K562 (cell line): ENCODE results near the gene CRACR2B. TPM values are rescaled to one million over a fixed set of nuclear protein-coding genes. Genes with fewer than 3 reads are reported as not detected.
A peak's percentile ranks its signal among the peaks of the same experiment; 100 is the strongest.

ENCODE experiments used
- AFF4 ChIP-seq: sonication (generic); formaldehyde crosslinking; IDR thresholded peaks from 2 replicates; pipeline ENCODE4 v1.8.0; 2023; ENCODE audit warnings: mild to moderate bottlenecking, missing genetic modification reagents
- CBX5 ChIP-seq: IDR thresholded peaks from 2 replicates; pipeline ENCODE4 v1.6.1; 2014; ENCODE audit warnings: low read depth, borderline replicate concordance
- CLOCK ChIP-seq: fragments of 250-450 bp; sonication (Bioruptor Pico); IDR thresholded peaks from 2 replicates; pipeline ENCODE4 v1.4.0; 2020; ENCODE audit warnings: mild to moderate bottlenecking, moderate library complexity, borderline replicate concordance
- ETV5 ChIP-seq: sonication (generic); formaldehyde crosslinking; IDR thresholded peaks from 2 replicates; pipeline ENCODE4 v1.4.0; 2020; ENCODE audit warnings: low read depth, mild to moderate bottlenecking, missing genetic modification reagents
- GABPA ChIP-seq: fragments of 200-800 bp; sonication (Bioruptor generic); conservative IDR thresholded peaks from 2 replicates; pipeline ENCODE4 v1.6.1; 2016; ENCODE audit warnings: low read depth, missing genetic modification characterization, missing compliant biosample characterization
- HIVEP1 ChIP-seq: fragments of 250-450 bp; sonication (Bioruptor Pico); IDR thresholded peaks from 2 replicates; pipeline ENCODE4 v1.4.0; 2020; ENCODE audit warnings: mild to moderate bottlenecking
- MYNN ChIP-seq, 2 experiments: sonication (generic); formaldehyde crosslinking in 1 of 2; IDR thresholded peaks; 2 replicates each; pipeline versions ENCODE4 v1.5.0 to v1.6.1; 2016 to 2020; ENCODE audit warnings: antibody characterized with exemption in 1 of 2, missing genetic modification reagents in 1 of 2
- NBN ChIP-seq: fragments of 450-650 bp; IDR thresholded peaks from 2 replicates; pipeline ENCODE4 v1.6.1; 2016; ENCODE audit warnings: low read depth, mild to moderate bottlenecking
- NR3C1 ChIP-seq: sonication (generic); formaldehyde crosslinking; IDR thresholded peaks from 2 replicates; pipeline ENCODE4 v1.8.1; 2022; ENCODE audit warnings: missing genetic modification reagents
- PRDM10 ChIP-seq: fragments of 450-650 bp; IDR thresholded peaks from 2 replicates; pipeline ENCODE4 v1.6.1; 2018; ENCODE audit not compliant: partially characterized antibody
- SREBF2 ChIP-seq: sonication (generic); formaldehyde crosslinking; IDR thresholded peaks from 2 replicates; pipeline ENCODE4 v1.4.0; 2020; ENCODE audit warnings: mild to moderate bottlenecking, missing genetic modification reagents
- STAT5A ChIP-seq: IDR thresholded peaks from 2 replicates; pipeline ENCODE4 v1.6.1; 2012; ENCODE audit warnings: low read length, inconsistent platforms, borderline replicate concordance
- TEAD1 ChIP-seq, 2 experiments: fragments of 450-650 bp in 1 of 2; sonication (generic) in 1 of 2; formaldehyde crosslinking; IDR thresholded peaks; 2 replicates each; pipeline versions ENCODE4 v1.4.0 to v1.8.0; 2020 to 2022; ENCODE audit warnings: mild to moderate bottlenecking in 2 of 2, missing genetic modification reagents in 1 of 2
- WHSC1 ChIP-seq: IDR thresholded peaks from one replicate; pipeline ENCODE4 v1.6.1; 2012; ENCODE audit warnings: low read length, control low read depth, inconsistent platforms
- ZNF133 ChIP-seq: fragments of 250-450 bp; sonication (Bioruptor Pico); IDR thresholded peaks from 2 replicates; pipeline ENCODE4 v1.4.0; 2020; ENCODE audit warnings: mild to moderate bottlenecking
- ZNF668 ChIP-seq: fragments of 250-450 bp; sonication (Bioruptor Pico); IDR thresholded peaks from 2 replicates; pipeline ENCODE4 v1.8.0; 2022; ENCODE audit warnings: mild to moderate bottlenecking, inconsistent platforms
- polyA plus RNA-seq, 8 experiments: library from polyadenylated mRNA; depleted of rRNA in 4 of 8; stranded (reverse) in 5 of 8; unstranded in 3 of 8; fragments of >200 nt; fragmentation: Nextera tagmentation in 2 of 8; fragmentation: Illumina TruSeq in 1 of 8; extraction: Ambion mirVana in 2 of 8; extraction: Trizol in 1 of 8; gene quantifications; 2 replicates each; pipeline versions ENCODE4 v1.2.1 to v1.2.3, GENCODE V29; 2011 to 2014; ENCODE audit warnings: inconsistent platforms in 1 of 8, missing spikeins in 1 of 8
- total RNA-seq, 7 experiments: library from RNA; depleted of rRNA in 6 of 7; stranded (reverse); fragments of >200 nt in 6 of 7; fragmentation: Illumina TruSeq in 2 of 7; extraction: Trizol in 2 of 7; gene quantifications; 2 replicates each; pipeline versions ENCODE4 v1.2.1 to v1.2.3, GENCODE V29; 2011 to 2021; ENCODE audit warnings: low replicate concordance in 1 of 7

CRACR2B gene
- total and polyA plus RNA-seq, 9 of the 15 experiments (the other 6 are each of a cell fraction or from before 2014, with no cell fraction given): 0.10 to 51.0 (median 6.0) TPM

- TF ChIP-seq CLOCK (CRISPR knock-in tag) (no peak), HIVEP1 (CRISPR knock-in tag) (no peak), MYNN (IDR thresholded peaks at IDR 0.05) (no peak), MYNN (CRISPR knock-in tag; IDR thresholded peaks at IDR 0.05) (no peak), CBX5 (no peak), ZNF668 (no peak), SREBF2 (CRISPR knock-in tag) (no peak), GABPA (tag) (peak; percentile 53; the same call in 1 of the 2 replicates), ETV5 (CRISPR knock-in tag) (0 out of 2 replicates have a peak, but pooled peaks have one; percentile 20), TEAD1 (CRISPR knock-in tag; IDR thresholded peaks at IDR 0.05) (peak in 1 of 2 experiments; percentile 91; a peak in 1 of 4 replicates), WHSC1 (no peak), PRDM10 (peak; percentile 28), NR3C1 (no peak), AFF4 (CRISPR knock-in tag) (no peak), STAT5A (no peak), NBN (no peak), ZNF133 (CRISPR knock-in tag) (no peak)
Observed at GRCh38 chr11:843818-844692, 16.3 kb downstream of the CRACR2B start (continued).
